K562 (cell line): ENCODE data around the gene TMEM184C. TPM values are rescaled to one million over a fixed set of nuclear protein-coding genes. Genes with fewer than 3 reads are reported as not detected.

ENCODE experiments used
- ATF3 ChIP-seq, 2 experiments: fragments of 450-650 bp in 1 of 2; sonication (generic) in 1 of 2; formaldehyde crosslinking in 1 of 2; IDR thresholded peaks in 1 of 2; conservative IDR thresholded peaks in 1 of 2; 2 replicates each; pipeline versions ENCODE4 v1.6.1 to v1.8.1; 2016 to 2023; ENCODE audit warnings: mild to moderate bottlenecking in 2 of 2, moderate library complexity in 2 of 2, inconsistent platforms in 1 of 2, missing genetic modification reagents in 1 of 2
- CHD2 ChIP-seq: IDR thresholded peaks from 2 replicates; pipeline ENCODE4 v1.6.1; 2011; ENCODE audit warnings: low read depth, low read length
- CREB5 ChIP-seq: fragments of 250-450 bp; sonication (Bioruptor Pico); IDR thresholded peaks from 2 replicates; pipeline ENCODE4 v1.5.0; 2020; ENCODE audit warnings: mild to moderate bottlenecking
- FOXK2 ChIP-seq, 2 experiments: fragments of 450-650 bp; IDR thresholded peaks in 1 of 2; conservative IDR thresholded peaks in 1 of 2; 2 replicates each; pipeline ENCODE4 v1.6.1; 2016; ENCODE audit warnings: low read depth in 2 of 2, mild to moderate bottlenecking in 1 of 2
- HNRNPUL1 ChIP-seq: fragments of 200-400 bp; formaldehyde crosslinking; IDR thresholded peaks from 2 replicates; pipeline ENCODE4 v1.6.1; 2017; ENCODE audit warnings: low read length
- IRF2 ChIP-seq: sonication (generic); formaldehyde crosslinking; IDR thresholded peaks from 2 replicates; pipeline ENCODE4 v1.8.1; 2022; ENCODE audit warnings: mild to moderate bottlenecking, missing genetic modification reagents
- JUNB ChIP-seq: fragments of 450-650 bp; formaldehyde crosslinking; conservative IDR thresholded peaks from 2 replicates; pipeline ENCODE4 v1.4.0; 2020; ENCODE audit warnings: mild to moderate bottlenecking
- KLF10 ChIP-seq: fragments of 250-450 bp; sonication (Bioruptor Pico); IDR thresholded peaks from 2 replicates; pipeline ENCODE4 v1.6.1; 2021; ENCODE audit warnings: matching md5 sums
- MAFG ChIP-seq: fragments of 450-650 bp; conservative IDR thresholded peaks from 2 replicates; pipeline ENCODE4 v1.6.1; 2016; ENCODE audit warnings: missing genetic modification characterization, missing compliant biosample characterization
- MECOM ChIP-seq: fragments of 250-450 bp; sonication (Bioruptor Pico); IDR thresholded peaks from 2 replicates; pipeline ENCODE4 v1.8.0; 2022; ENCODE audit warnings: inconsistent platforms
- MYBL2 ChIP-seq, 2 experiments: fragments of 450-650 bp in 1 of 2; sonication (generic) in 1 of 2; formaldehyde crosslinking in 1 of 2; IDR thresholded peaks; 2 replicates each; pipeline versions ENCODE4 v1.6.1 to v1.8.1; 2017 to 2022; ENCODE audit warnings: borderline replicate concordance in 1 of 2, inconsistent platforms in 1 of 2, low read depth in 1 of 2, mild to moderate bottlenecking in 1 of 2, missing genetic modification reagents in 1 of 2, moderate library complexity in 1 of 2
- SMAD4 ChIP-seq: fragments of 250-450 bp; sonication (Bioruptor Pico); conservative IDR thresholded peaks from 2 replicates; pipeline ENCODE4 v1.8.0; 2021; ENCODE audit warnings: inconsistent platforms, mild to moderate bottlenecking, moderate library complexity
- SMARCC2 ChIP-seq: fragments of 450-650 bp; IDR thresholded peaks from 2 replicates; pipeline ENCODE4 v1.6.1; 2017; ENCODE audit warnings: antibody characterized with exemption, moderate library complexity, mild to moderate bottlenecking, low read depth
- STAT5B ChIP-seq: fragments of 250-450 bp; sonication (Bioruptor Pico); IDR thresholded peaks from 2 replicates; pipeline ENCODE4 v1.8.0; 2021; ENCODE audit warnings: mild to moderate bottlenecking, inconsistent platforms
- TCF15 ChIP-seq: fragments of 250-450 bp; sonication (Bioruptor Pico); IDR thresholded peaks from 2 replicates; pipeline ENCODE4 v1.8.0; 2022; ENCODE audit warnings: moderate library complexity, mild to moderate bottlenecking, inconsistent platforms
- VEZF1 ChIP-seq: fragments of 200-800 bp; sonication (Bioruptor generic); IDR thresholded peaks from 2 replicates; pipeline ENCODE4 v1.6.1; 2017; ENCODE audit warnings: missing genetic modification characterization, missing compliant biosample characterization
- ZBTB26 ChIP-seq: fragments of 450-650 bp; formaldehyde crosslinking; IDR thresholded peaks from 2 replicates; pipeline ENCODE4 v1.4.0; 2022; ENCODE audit warnings: missing genetic modification characterization
- ZC3H4 ChIP-seq: sonication (generic); formaldehyde crosslinking; IDR thresholded peaks from 2 replicates; pipeline ENCODE4 v1.9.0; 2021; ENCODE audit warnings: missing genetic modification reagents, borderline replicate concordance
- ZNF143 ChIP-seq: sonication (generic); formaldehyde crosslinking; IDR thresholded peaks from 2 replicates; pipeline ENCODE4 v1.9.0; 2022; ENCODE audit warnings: mild to moderate bottlenecking, missing genetic modification reagents
- ZNF324 ChIP-seq: fragments of 250-450 bp; sonication (Bioruptor Pico); IDR thresholded peaks from 2 replicates; pipeline ENCODE4 v1.4.0; 2020; ENCODE audit warnings: mild to moderate bottlenecking
- ZNF431 ChIP-seq: sonication (generic); formaldehyde crosslinking; IDR thresholded peaks from 2 replicates; pipeline ENCODE4 v1.8.0; 2022; ENCODE audit warnings: mild to moderate bottlenecking, missing genetic modification reagents
- polyA plus RNA-seq, 8 experiments: library from polyadenylated mRNA; depleted of rRNA in 4 of 8; stranded (reverse) in 5 of 8; unstranded in 3 of 8; fragments of >200 nt; fragmentation: Nextera tagmentation in 2 of 8; fragmentation: Illumina TruSeq in 1 of 8; extraction: Ambion mirVana in 2 of 8; extraction: Trizol in 1 of 8; gene quantifications; 2 replicates each; pipeline versions ENCODE4 v1.2.1 to v1.2.3, GENCODE V29; 2011 to 2014; ENCODE audit warnings: inconsistent platforms in 1 of 8, missing spikeins in 1 of 8
- total RNA-seq, 7 experiments: library from RNA; depleted of rRNA in 6 of 7; stranded (reverse); fragments of >200 nt in 6 of 7; fragmentation: Illumina TruSeq in 2 of 7; extraction: Trizol in 2 of 7; gene quantifications; 2 replicates each; pipeline versions ENCODE4 v1.2.1 to v1.2.3, GENCODE V29; 2011 to 2021; ENCODE audit warnings: low replicate concordance in 1 of 7

Gene TMEM184C
- total and polyA plus RNA-seq, 9 of the 15 experiments (the other 6 are each of a cell fraction or from before 2014, with no cell fraction given) = 3.9 to 24.2 (median 18.2) TPM

GRCh38 chr4:147683717-147684700 is 66.8 kb downstream of the TMEM184C start, which contains the start of gene PRMT9 (continued):
- TF ChIP-seq ZNF324 (CRISPR knock-in tag) (no peak), KLF10 (CRISPR knock-in tag) (no peak), JUNB (CRISPR knock-in tag) (no peak), ATF3 (IDR thresholded peaks at IDR 0.05) (peak; percentile 45), ATF3 (CRISPR knock-in tag; conservative IDR thresholded peaks at IDR 0.05) (0 out of 2 replicates have a peak, but pooled peaks have one; percentile 18), VEZF1 (CRISPR knock-in tag) (peak; percentile 60; the same call in 1 of the 2 replicates), SMAD4 (CRISPR knock-in tag) (0 out of 2 replicates have a peak, but pooled peaks have one; percentile 35), IRF2 (no peak), SMARCC2 (no peak), FOXK2 (conservative IDR thresholded peaks at IDR 0.05 in 1 of 2, IDR thresholded peaks at IDR 0.05 in 1 of 2; ENCODE audit: low read depth in 2 of 2) (peak; percentile 40 to 62; a peak in 2 of 4 replicates), TCF15 (no peak), MECOM (CRISPR knock-in tag) (0 out of 2 replicates have a peak, but pooled peaks have one; percentile 18), HNRNPUL1 (no peak), ZC3H4 (CRISPR knock-in tag) (no peak), MYBL2 (IDR thresholded peaks at IDR 0.05; ENCODE audit: low read depth) (no peak), MYBL2 (CRISPR knock-in tag; IDR thresholded peaks at IDR 0.05; ENCODE audit: borderline replicate concordance) (no peak), MAFG (tag) (no peak), CREB5 (CRISPR knock-in tag) (no peak), ZBTB26 (CRISPR knock-in tag) (no peak), ZNF143 (CRISPR knock-in tag) (no peak), CHD2 (0 out of 2 replicates have a peak, but pooled peaks have one; percentile 17), ZNF431 (CRISPR knock-in tag) (no peak), STAT5B (no peak)
